Right lobe of liver (tissue), 4 donors: ENCODE measurements around the gene CLEC4A.
"Not testable (repeated sequence)": the region's sequence is repeated elsewhere in the genome, so short reads cannot be mapped to it uniquely, and the experiment has no call there.

ENCODE experiments used
- CTCF ChIP-seq, 4 donors: fragments of 200-600 bp in 3 of 4; fragments of 450-650 bp in 1 of 4; IDR thresholded peaks; one replicate each; pipeline versions ENCODE4 v1.5.1 to v1.8.0; 2016 to 2022; ENCODE audit warnings: antibody characterized with exemption in 4 of 4, mild to moderate bottlenecking in 2 of 4
- POLR2A ChIP-seq: fragments of 450-650 bp; IDR thresholded peaks from one replicate; pipeline ENCODE4 v1.6.1; 2017; ENCODE audit warnings: antibody characterized with exemption, mild to moderate bottlenecking
- donor health status: DM: no; HTN: no; CAD: no.
- donor health status: DM: no; HTN: no; CAD: no.
- donor health status: DM: no; HTN: yes; CAD: no.

- TF ChIP-seq CTCF (IDR thresholded peaks at IDR 0.05); POLR2A: not testable (repeated sequence)
Measured at GRCh38 chr12:8188088-8188487, 64.7 kb downstream of the CLEC4A start.
